Endodermal cell (in vitro differentiated cells): ENCODE results near the gene PRPF38B. TPM values are rescaled to one million over a fixed set of nuclear protein-coding genes. Genes with fewer than 3 reads are reported as not detected.

Source experiments
- DNase-seq: peaks from one replicate; pipeline ENCODE4 v3.0.0-alpha.2; 2017
- H3K27ac ChIP-seq: 2 replicates; pipeline ENCODE4 v1.5.1; 2013; ENCODE audit warnings: mild to moderate bottlenecking, low read depth, low read length, moderate library complexity
- H3K27me3 ChIP-seq: 2 replicates; pipeline ENCODE4 v1.6.1; 2013; ENCODE audit warnings: mild to moderate bottlenecking, low read length, moderate library complexity; ENCODE audit not compliant: insufficient read depth, control insufficient read depth, poor library complexity, severe bottlenecking
- H3K36me3 ChIP-seq: 2 replicates; pipeline ENCODE4 v1.7.0; 2013; ENCODE audit warnings: mild to moderate bottlenecking, low read length, moderate library complexity; ENCODE audit not compliant: control insufficient read depth, insufficient read depth
- H3K4me1 ChIP-seq: one replicate; pipeline ENCODE4 v1.7.0; 2013; ENCODE audit warnings: low read length; ENCODE audit not compliant: control insufficient read depth, insufficient read depth
- H3K4me3 ChIP-seq: 2 replicates; pipeline ENCODE4 v1.5.1; 2013; ENCODE audit warnings: mild to moderate bottlenecking, low read length, moderate library complexity
- H3K9ac ChIP-seq: 2 replicates; pipeline ENCODE4 v1.6.1; 2013; ENCODE audit warnings: mild to moderate bottlenecking, low read length, moderate library complexity; ENCODE audit not compliant: poor library complexity, severe bottlenecking; ENCODE audit errors: extremely low read depth
- H3K9me3 ChIP-seq: 2 replicates; pipeline ENCODE4 v1.6.1; 2013; ENCODE audit warnings: mild to moderate bottlenecking, low read length, moderate library complexity; ENCODE audit not compliant: control insufficient read depth
- H3K27ac Mint-ChIP-seq: 2 replicates; pipeline ENCODE4 v1.8.0; 2020; ENCODE audit warnings: mixed read lengths
- H3K27me3 Mint-ChIP-seq: 2 replicates; pipeline ENCODE4 v1.8.0; 2021; ENCODE audit warnings: mild to moderate bottlenecking, mixed read lengths; ENCODE audit not compliant: insufficient read depth
- H3K36me3 Mint-ChIP-seq: 2 replicates; pipeline ENCODE4 v1.8.0; 2020; ENCODE audit warnings: low read depth, mixed read lengths
- H3K4me1 Mint-ChIP-seq: 2 replicates; pipeline ENCODE4 v1.8.0; 2020; ENCODE audit warnings: mixed read lengths
- H3K4me3 Mint-ChIP-seq: 2 replicates; pipeline ENCODE4 v1.8.0; 2020; ENCODE audit warnings: mild to moderate bottlenecking, moderate library complexity, mixed read lengths
- H3K9me3 Mint-ChIP-seq: 2 replicates; pipeline ENCODE4 v1.8.0; 2020; ENCODE audit warnings: mild to moderate bottlenecking, mixed read lengths
- WGBS, 2 experiments: methylation state at CpG; one replicate each; pipeline versions ENCODE4 v1.1.5 to v1.1.7; 2013; ENCODE audit warnings: missing lambda C conversion rate in 2 of 2, mixed read lengths in 1 of 2; ENCODE audit not compliant: insufficient coverage in 1 of 2, insufficient read length in 1 of 2; 5-methylcytosine and 5-hydroxymethylcytosine counted together
- total RNA-seq, 2 donors: library from RNA; stranded (reverse); fragmentation: NEBNext Ultra II Directional in 1 of 2; extraction: Animal tissue kit (Norgen Biotek cat#: 25700) in 1 of 2; gene quantifications; 2 replicates in 1 of 2; 3 replicates in 1 of 2; pipeline ENCODE4 v1.2.1, GENCODE V29; 2021
- TF ChIP-seq, protein P1 (sequence below): fragments of 200-600 bp; sonication (generic); conservative IDR thresholded peaks from 2 replicates; pipeline ENCODE4 v1.5.0; 2021; ENCODE audit warnings: antibody characterized with exemption, mild to moderate bottlenecking

PRPF38B gene
- total RNA-seq, 2 donors from 2014 or later = 45.0 to 47.3 TPM

- H3K27me3 Mint-ChIP-seq = peaks cover 2% of the 10 kb centered on the region
Measured at GRCh38 chr1:108669679-108670078, 22.4 kb upstream of the PRPF38B start.

DNA sequence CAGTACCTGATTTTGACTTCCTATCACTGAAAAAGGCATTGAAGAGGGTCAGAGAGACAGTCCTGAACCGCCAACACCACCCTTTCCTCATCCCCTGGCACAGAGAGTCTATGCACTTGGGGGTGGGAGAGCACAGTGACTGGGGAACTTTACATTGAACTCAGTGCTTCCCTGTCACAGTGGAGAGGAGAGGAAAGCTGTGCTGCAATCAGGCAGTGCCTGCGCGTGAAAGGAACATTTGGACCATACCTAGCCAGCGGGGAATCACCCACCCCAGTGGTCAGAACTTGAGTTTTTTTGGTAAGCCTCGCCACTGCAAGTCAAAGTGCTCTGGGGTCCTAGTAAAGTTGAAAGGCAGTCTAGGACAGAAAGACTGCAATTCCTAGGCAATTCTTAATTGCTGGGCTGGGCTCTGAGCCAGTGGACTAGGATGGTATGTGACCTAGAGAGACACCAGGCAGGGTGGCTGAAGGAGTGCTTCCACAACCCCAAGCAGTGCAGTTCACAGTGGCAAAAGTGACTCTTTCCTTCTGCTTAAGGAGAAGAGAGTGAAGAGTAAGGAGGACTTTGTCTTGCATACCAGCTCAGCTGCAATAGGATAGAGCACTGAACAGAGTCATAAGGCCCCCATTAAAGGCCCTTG is 21.9 kb upstream of the PRPF38B start:
- Mint-ChIP-seq H3K4me3 (no peak overlapping the region), H3K4me1 (no peaks in the 10 kb centered on the region), H3K27me3 (peaks cover 4% of the 10 kb centered on the region), H3K36me3 (peaks cover 3% of the 10 kb centered on the region), H3K27ac (no peak overlapping the region), H3K9me3 (peaks cover 24% of the 10 kb centered on the region)
- Histone ChIP-seq H3K4me3 (no peak overlapping the region), H3K36me3 (no peaks in the 10 kb centered on the region), H3K27ac (no peak overlapping the region), H3K9me3 (peaks cover 5% of the 10 kb centered on the region), H3K27me3 (no peaks in the 10 kb centered on the region), H3K9ac (no peak overlapping the region), H3K4me1 (no peaks in the 10 kb centered on the region)
- WGBS, 2 experiments = 88 to 95% methylated on average over 5 of the region's 5 CpGs
- TF ChIP-seq, protein P1, sequence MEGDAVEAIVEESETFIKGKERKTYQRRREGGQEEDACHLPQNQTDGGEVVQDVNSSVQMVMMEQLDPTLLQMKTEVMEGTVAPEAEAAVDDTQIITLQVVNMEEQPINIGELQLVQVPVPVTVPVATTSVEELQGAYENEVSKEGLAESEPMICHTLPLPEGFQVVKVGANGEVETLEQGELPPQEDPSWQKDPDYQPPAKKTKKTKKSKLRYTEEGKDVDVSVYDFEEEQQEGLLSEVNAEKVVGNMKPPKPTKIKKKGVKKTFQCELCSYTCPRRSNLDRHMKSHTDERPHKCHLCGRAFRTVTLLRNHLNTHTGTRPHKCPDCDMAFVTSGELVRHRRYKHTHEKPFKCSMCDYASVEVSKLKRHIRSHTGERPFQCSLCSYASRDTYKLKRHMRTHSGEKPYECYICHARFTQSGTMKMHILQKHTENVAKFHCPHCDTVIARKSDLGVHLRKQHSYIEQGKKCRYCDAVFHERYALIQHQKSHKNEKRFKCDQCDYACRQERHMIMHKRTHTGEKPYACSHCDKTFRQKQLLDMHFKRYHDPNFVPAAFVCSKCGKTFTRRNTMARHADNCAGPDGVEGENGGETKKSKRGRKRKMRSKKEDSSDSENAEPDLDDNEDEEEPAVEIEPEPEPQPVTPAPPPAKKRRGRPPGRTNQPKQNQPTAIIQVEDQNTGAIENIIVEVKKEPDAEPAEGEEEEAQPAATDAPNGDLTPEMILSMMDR = no peak
- no peak for DNase-seq

More at GRCh38 chr1:108669679-108670078, 22.4 kb upstream of the PRPF38B start:
- H3K4me3 Mint-ChIP-seq = no peak overlapping the region
- Histone ChIP-seq H3K9me3 (peaks cover 5% of the 10 kb centered on the region), H3K4me3 (no peak overlapping the region), H3K36me3 (no peaks in the 10 kb centered on the region), H3K9ac (no peak overlapping the region), H3K4me1 (no peaks in the 10 kb centered on the region), H3K27ac (no peak overlapping the region), H3K27me3 (no peaks in the 10 kb centered on the region)
- peaks cover under 1% of the 10 kb centered on the region for H3K36me3 Mint-ChIP-seq
- peaks cover 20% of the 10 kb centered on the region for H3K9me3 Mint-ChIP-seq
- WGBS, 2 experiments = 78 to 87% methylated on average over 3 to 6 of the region's 7 CpGs
- no peak overlapping the region for H3K27ac Mint-ChIP-seq
- TF ChIP-seq, protein P1 = no peak
- DNase-seq = no peak
- H3K4me1 Mint-ChIP-seq = no peaks in the 10 kb centered on the region

DNA sequence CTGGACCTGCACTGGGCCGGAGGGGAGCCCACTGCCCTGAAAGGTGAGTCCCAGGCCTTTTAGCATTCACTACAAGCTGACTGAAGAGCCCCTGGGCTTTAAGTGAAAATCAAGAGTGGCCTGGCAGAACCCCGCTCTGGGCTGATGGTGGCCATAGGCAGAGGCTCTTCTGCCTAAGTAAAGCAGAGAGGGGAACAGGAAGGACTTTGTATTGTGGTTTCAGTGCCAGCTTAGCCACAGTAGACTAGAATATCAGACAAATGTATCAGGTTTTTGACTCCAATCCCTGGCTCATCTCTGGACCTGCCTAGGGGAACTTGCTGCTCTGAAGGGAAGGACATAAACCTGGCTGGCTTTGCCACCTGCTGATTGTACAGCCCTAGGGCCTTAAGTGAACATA is 21.0 kb upstream of the PRPF38B start:
- peaks cover 4% of the 10 kb centered on the region for H3K27me3 Mint-ChIP-seq
- TF ChIP-seq, protein P1 = no peak
- Histone ChIP-seq H3K36me3 (no peaks in the 10 kb centered on the region), H3K9ac (no peak overlapping the region), H3K27ac (no peak overlapping the region), H3K9me3 (peaks cover 5% of the 10 kb centered on the region), H3K4me3 (no peak overlapping the region), H3K27me3 (no peaks in the 10 kb centered on the region), H3K4me1 (no peaks in the 10 kb centered on the region)
- H3K4me1 Mint-ChIP-seq = no peaks in the 10 kb centered on the region
- H3K9me3 Mint-ChIP-seq = peaks cover 28% of the 10 kb centered on the region
- H3K27ac Mint-ChIP-seq = no peak overlapping the region
- no peak overlapping the region for H3K4me3 Mint-ChIP-seq
- WGBS, 2 experiments = 90 to 100% methylated on average over 1 to 2 of the region's 2 CpGs
- H3K36me3 Mint-ChIP-seq = peaks cover 3% of the 10 kb centered on the region
- no peak for DNase-seq
